ENCODE data around the gene SEMA4D. TPM values are rescaled to one million over a fixed set of nuclear protein-coding genes. Genes with fewer than 3 reads are reported as not detected.

The SEMA4D gene
- total RNA-seq, 3 donors from 2014 or later (not counting 1 experiment from before 2014, with no cell fraction given): 354 to 448 (median 420) TPM

- Histone ChIP-seq H3K9me3 (ENCODE audit: control insufficient read depth, insufficient read depth, low read length) (no peaks in the 10 kb centered on the region), H3K4me1 (ENCODE audit: control insufficient read depth, insufficient read depth, low read length) (peaks cover 97% of the 10 kb centered on the region), H3K27ac (ENCODE audit: low read length) (no peak overlapping the region), H3K4me3 (ENCODE audit: low read length) (no peak overlapping the region), H3K36me3 (ENCODE audit: control insufficient read depth, insufficient read depth, low read length) (peaks cover 3% of the 10 kb centered on the region), H3K27me3 (ENCODE audit: control insufficient read depth, insufficient read depth, low read length) (no peaks in the 10 kb centered on the region)
- Mint-ChIP-seq H3K9me3 (no peaks in the 10 kb centered on the region), H3K36me3 (no peaks in the 10 kb centered on the region), H3K27me3 (ENCODE audit: low read depth in 2 of 2) (no peaks in the 10 kb centered on the region), H3K27ac (peak overlapping the region; percentile 84 to 92), H3K4me1 (peaks cover 72 to 83% of the 10 kb centered on the region in 2 donors), H3K4me3 (no peak overlapping the region)
- intact Hi-C loops (cut with micrococcal nuclease): loop anchor here (2.0 to 10.0 kb wide), 3 partner anchors 33 to 120 kb away; no protein-coding TSS in a partner anchor
- WGBS (ENCODE audit: insufficient coverage): 88% methylated on average over 25 of the region's 25 CpGs
- ATAC-seq (peak in 1 of 3 donors; percentile 34), DNase-seq (peak in 1 of 2 donors; percentile 87)
- TF ChIP-seq CTCF (IDR thresholded peaks at IDR 0.05): peak; percentile 28
These were observed 68.7 kb downstream of the SEMA4D start for GRCh38 chr9:89428901-89429890.

- no peak for ATAC-seq
- no peaks in the 10 kb centered on the region for H3K9me3 Mint-ChIP-seq
- intact Hi-C loops (cut with micrococcal nuclease): loop anchor here (2.0 to 10.0 kb wide), 3 partner anchors 34 to 121 kb away; no protein-coding TSS in a partner anchor
- no peak for DNase-seq
- WGBS (ENCODE audit: insufficient coverage): 83% methylated on average over 13 of the region's 13 CpGs
- TF ChIP-seq CTCF (IDR thresholded peaks at IDR 0.05): no peak
- Histone ChIP-seq H3K36me3 (ENCODE audit: control insufficient read depth, insufficient read depth, low read length) (no peaks in the 10 kb centered on the region), H3K4me1 (ENCODE audit: control insufficient read depth, insufficient read depth, low read length) (peaks cover 97% of the 10 kb centered on the region), H3K4me3 (ENCODE audit: low read length) (no peak overlapping the region), H3K9me3 (ENCODE audit: control insufficient read depth, insufficient read depth, low read length) (no peaks in the 10 kb centered on the region), H3K27me3 (ENCODE audit: control insufficient read depth, insufficient read depth, low read length) (no peaks in the 10 kb centered on the region), H3K27ac (ENCODE audit: low read length) (peak overlapping the region; percentile 14)
- no peaks in the 10 kb centered on the region for H3K36me3 Mint-ChIP-seq
- peak overlapping the region; percentile 84 to 92 for H3K27ac Mint-ChIP-seq
- H3K4me1 Mint-ChIP-seq: peaks cover 70 to 87% of the 10 kb centered on the region in 2 donors
- no peaks in the 10 kb centered on the region for H3K27me3 Mint-ChIP-seq (ENCODE audit: low read depth in 2 of 2)
- peak overlapping the region; percentile 40 for H3K4me3 Mint-ChIP-seq
These were observed 69.6 kb downstream of the SEMA4D start for GRCh38 chr9:89428222-89428761.

GRCh38 chr9:89427621-89428221 is 70.2 kb downstream of the SEMA4D start:
- Mint-ChIP-seq H3K27ac (peak overlapping the region; percentile 84 to 92), H3K4me3 (peak overlapping the region; percentile 71), H3K9me3 (no peaks in the 10 kb centered on the region), H3K27me3 (ENCODE audit: low read depth in 2 of 2) (no peaks in the 10 kb centered on the region), H3K36me3 (no peaks in the 10 kb centered on the region), H3K4me1 (peaks cover 74 to 88% of the 10 kb centered on the region in 2 donors)
- WGBS (ENCODE audit: insufficient coverage): 55% methylated on average over 17 of the region's 17 CpGs
- DNase-seq (peak; percentile 72 to 74), ATAC-seq (peak; percentile 73 to 79 (median 75))
- peaks cover 94% of the 10 kb centered on the region for H3K4me1 ChIP-seq (ENCODE audit: control insufficient read depth, insufficient read depth, low read length)
- H3K9me3 ChIP-seq (ENCODE audit: control insufficient read depth, insufficient read depth, low read length): no peaks in the 10 kb centered on the region
- no peak overlapping the region for H3K4me3 ChIP-seq (ENCODE audit: low read length)
- TF ChIP-seq CTCF (IDR thresholded peaks at IDR 0.05): no peak
- H3K27ac ChIP-seq (ENCODE audit: low read length): peak overlapping the region; percentile 75
- H3K36me3 ChIP-seq (ENCODE audit: control insufficient read depth, insufficient read depth, low read length): no peaks in the 10 kb centered on the region
- no peaks in the 10 kb centered on the region for H3K27me3 ChIP-seq (ENCODE audit: control insufficient read depth, insufficient read depth, low read length)
- intact Hi-C loops (cut with micrococcal nuclease): loop anchor here (1.0 to 10.0 kb wide), 5 partner anchors 10 to 121 kb away; no protein-coding TSS in a partner anchor
